ENCODE measurements around the gene PPM1J.
A peak's percentile ranks its signal among the peaks of the same experiment; 100 is the strongest.
"Not testable (repeated sequence)": the region's sequence is repeated elsewhere in the genome, so short reads cannot be mapped to it uniquely, and the experiment has no call there.

The PPM1J gene

GRCh38 chr1:112721966-112722524 is 6.9 kb upstream of the PPM1J start:
- DNase-seq (ENCODE audit: low spot score): no peak

GRCh38 chr1:112721294-112721693 is 6.2 kb upstream of the PPM1J start:
- DNase-seq (ENCODE audit: low spot score): not testable (repeated sequence)

- no peak for DNase-seq (ENCODE audit: low spot score)
Measured at GRCh38 chr1:112720800-112721199, 5.7 kb upstream of the PPM1J start.

- DNase-seq (ENCODE audit: low spot score): no peak
Measured at GRCh38 chr1:112719706-112720105, 4.6 kb upstream of the PPM1J start.

GRCh38 chr1:112718691-112719418 is 3.7 kb upstream of the PPM1J start:
- peak; percentile 79 for DNase-seq (ENCODE audit: low spot score)

GRCh38 chr1:112717263-112717873 is 2.2 kb upstream of the PPM1J start:
- no peak for DNase-seq (ENCODE audit: low spot score)

GRCh38 chr1:112716133-112716720 is 1.1 kb upstream of the PPM1J start:
- DNase-seq (ENCODE audit: low spot score): peak; percentile 87

GRCh38 chr1:112714313-112715263 is 544 bp downstream of the PPM1J start:
- DNase-seq (ENCODE audit: low spot score): no peak

- peak; percentile 79 for DNase-seq (ENCODE audit: low spot score)
Measured at GRCh38 chr1:112713466-112714312, 1.4 kb downstream of the PPM1J start.

GRCh38 chr1:112712701-112713128 is 2.4 kb downstream of the PPM1J start:
- no peak for DNase-seq (ENCODE audit: low spot score)

- DNase-seq (ENCODE audit: low spot score): no peak
Measured at GRCh38 chr1:112712191-112712590, 2.9 kb downstream of the PPM1J start.

GRCh38 chr1:112711670-112712069 is 3.5 kb downstream of the PPM1J start:
- DNase-seq (ENCODE audit: low spot score): no peak

- no peak for DNase-seq (ENCODE audit: low spot score)
Measured at GRCh38 chr1:112711041-112711440, 4.1 kb downstream of the PPM1J start.

- no peak for DNase-seq (ENCODE audit: low spot score)
Measured at GRCh38 chr1:112710586-112710985, 4.5 kb downstream of the PPM1J start.

GRCh38 chr1:112710159-112710558 is 5.0 kb downstream of the PPM1J start:
- DNase-seq (ENCODE audit: low spot score): no peak

GRCh38 chr1:112708489-112708888 is 6.6 kb downstream of the PPM1J start:
- DNase-seq (ENCODE audit: low spot score): no peak

GRCh38 chr1:112708002-112708448 is 7.1 kb downstream of the PPM1J start:
- DNase-seq (ENCODE audit: low spot score): no peak

GRCh38 chr1:112707221-112708001 is 7.7 kb downstream of the PPM1J start:
- DNase-seq (ENCODE audit: low spot score): peak; percentile 75

GRCh38 chr1:112706505-112707220 is 8.5 kb downstream of the PPM1J start, which contains the start of gene RHOC:
TSS of gene RHOC (minus strand) at chr1:112707127. CDS start at chr1:112703799, 3,328 bp downstream.
- peak; percentile 76 for DNase-seq (ENCODE audit: low spot score)

Data from NAMALWA (cell line).